Amniotic epithelial cell (primary cell): ENCODE results near the gene LHFPL2.

ENCODE experiments used
- DNase-seq: peaks from one replicate; pipeline ENCODE4 v3.0.0-alpha.2; 2010; ENCODE audit warnings: low read depth

The LHFPL2 gene

GRCh38 chr5:78618303-78618702 lies 30.3 kb downstream of the LHFPL2 start:
- no peak for DNase-seq

- peak; percentile 52 for DNase-seq
Observed at GRCh38 chr5:78615697-78616096, 32.9 kb downstream of the LHFPL2 start.

GRCh38 chr5:78614816-78615215 lies 33.8 kb downstream of the LHFPL2 start:
- DNase-seq: no peak

GRCh38 chr5:78613756-78614155 lies 34.8 kb downstream of the LHFPL2 start:
- DNase-seq: no peak

GRCh38 chr5:78613151-78613533 lies 35.4 kb downstream of the LHFPL2 start:
- no peak for DNase-seq

- no peak for DNase-seq
Observed at GRCh38 chr5:78612227-78613150, 36.1 kb downstream of the LHFPL2 start.

- no peak for DNase-seq
Observed at GRCh38 chr5:78611126-78611605, 37.4 kb downstream of the LHFPL2 start.

GRCh38 chr5:78610636-78611035 lies 37.9 kb downstream of the LHFPL2 start:
- DNase-seq: no peak

GRCh38 chr5:78610163-78610583 lies 38.4 kb downstream of the LHFPL2 start:
- DNase-seq: peak; percentile 75

- DNase-seq: no peak
Observed at GRCh38 chr5:78607864-78608263, 40.7 kb downstream of the LHFPL2 start.

- no peak for DNase-seq
Observed at GRCh38 chr5:78606241-78606640, 42.3 kb downstream of the LHFPL2 start.

GRCh38 chr5:78605611-78606010 lies 43.0 kb downstream of the LHFPL2 start:
- no peak for DNase-seq

- DNase-seq: peak; percentile 97
Observed at GRCh38 chr5:78604689-78605285, 43.8 kb downstream of the LHFPL2 start.

GRCh38 chr5:78603636-78604175 lies 44.9 kb downstream of the LHFPL2 start:
- no peak for DNase-seq

- no peak for DNase-seq
Observed at GRCh38 chr5:78602400-78602799, 46.2 kb downstream of the LHFPL2 start.

- peak; percentile 72 for DNase-seq
Observed at GRCh38 chr5:78601559-78602314, 46.8 kb downstream of the LHFPL2 start.

- DNase-seq: peak; percentile 92
Observed at GRCh38 chr5:78600687-78601414, 47.7 kb downstream of the LHFPL2 start.

GRCh38 chr5:78598973-78599372 lies 49.6 kb downstream of the LHFPL2 start:
- no peak for DNase-seq

GRCh38 chr5:78597974-78598371 lies 50.6 kb downstream of the LHFPL2 start:
- DNase-seq: peak; percentile 89

GRCh38 chr5:78597068-78597973 lies 51.3 kb downstream of the LHFPL2 start:
- peak; percentile 96 for DNase-seq
